GM12874 (cell line): ENCODE data around the gene SNX5.

Experiments
- CTCF ChIP-seq: IDR thresholded peaks from 2 replicates; pipeline ENCODE4 v1.5.1; 2011; ENCODE audit warnings: low read depth, mild to moderate bottlenecking, control low read depth, low read length, moderate library complexity; ENCODE audit not compliant: insufficient read depth

SNX5 gene

GRCh38 chr20:17895641-17896171 lies 72.9 kb downstream of the SNX5 start:
- no peak for TF ChIP-seq CTCF

- TF ChIP-seq CTCF: no peak
Observed at GRCh38 chr20:17893445-17893844, 75.1 kb downstream of the SNX5 start.

GRCh38 chr20:17892189-17892938 lies 76.2 kb downstream of the SNX5 start:
- no peak for TF ChIP-seq CTCF
